Body of pancreas (tissue), 4 donors: ENCODE data around the gene NBPF15. TPM values are rescaled to one million over a fixed set of nuclear protein-coding genes. Genes with fewer than 3 reads are reported as not detected.
"Not testable (repeated sequence)": the region's sequence is repeated elsewhere in the genome, so short reads cannot be mapped to it uniquely, and the experiment has no call there.

Experiments
- ATAC-seq: fragments of 150-250 bp; one replicate; pipeline ENCODE4 v1.9.1; 2016
- DNase-seq, 4 donors: peaks; one replicate each; pipeline ENCODE4 v3.0.0-alpha.2; 2019
- H3K27ac ChIP-seq, 4 donors: fragments of 200-600 bp; sonication (generic); 1 replicate in 3 of 4; 2 replicates in 1 of 4; pipeline versions ENCODE4 v1.5.1 to v1.6.1; 2016 to 2019; ENCODE audit warnings: mild to moderate bottlenecking in 1 of 4, mixed read lengths in 1 of 4, moderate library complexity in 1 of 4
- H3K27me3 ChIP-seq, 2 donors: fragments of 200-600 bp; sonication (generic); one replicate each; pipeline ENCODE4 v1.6.0; 2016; ENCODE audit warnings: mild to moderate bottlenecking in 1 of 2
- H3K36me3 ChIP-seq, 2 donors: fragments of 200-600 bp; sonication (generic); replicated peaks in 1 of 2; 2 replicates each; pipeline ENCODE4 v1.5.1; 2016; ENCODE audit warnings: low read depth in 2 of 2; ENCODE audit not compliant: insufficient read depth in 1 of 2
- H3K4me1 ChIP-seq: fragments of 200-600 bp; sonication (generic); one replicate; pipeline ENCODE4 v1.6.0; 2016
- H3K4me3 ChIP-seq, 2 donors: fragments of 200-600 bp; sonication (generic); 1 replicate in 1 of 2; 2 replicates in 1 of 2; pipeline ENCODE4 v1.5.1; 2016 to 2019
- H3K9me3 ChIP-seq, 3 donors: fragments of 200-600 bp; sonication (generic); 1 replicate in 2 of 3; 2 replicates in 1 of 3; pipeline ENCODE4 v1.5.1; 2016
- POLR2A ChIP-seq, 3 donors: fragments of 450-650 bp; IDR thresholded peaks; one replicate each; pipeline ENCODE4 v1.6.1; 2016; ENCODE audit warnings: antibody characterized with exemption in 3 of 3, mild to moderate bottlenecking in 2 of 3
- whole genome bisulfite sequencing, 2 donors: methylation state at CpG; one replicate each; pipeline ENCODE4 v1.1.5; 2017; 5-methylcytosine and 5-hydroxymethylcytosine counted together
- intact Hi-C: fragments of 100-400 bp; cut with DNase I; formaldehyde crosslinking; loops from one replicate; pipeline ENCODE4 v1.15.1; 2023
- total RNA-seq, 2 donors: library from RNA; depleted of rRNA; stranded (reverse); fragments of >200 nt; gene quantifications; one replicate each; pipeline ENCODE4 v1.1.0, GENCODE V29; 2016

NBPF15 gene
- 10 to 100 TPM; 19.4 to 30.9 TPM for total RNA-seq

DNA sequence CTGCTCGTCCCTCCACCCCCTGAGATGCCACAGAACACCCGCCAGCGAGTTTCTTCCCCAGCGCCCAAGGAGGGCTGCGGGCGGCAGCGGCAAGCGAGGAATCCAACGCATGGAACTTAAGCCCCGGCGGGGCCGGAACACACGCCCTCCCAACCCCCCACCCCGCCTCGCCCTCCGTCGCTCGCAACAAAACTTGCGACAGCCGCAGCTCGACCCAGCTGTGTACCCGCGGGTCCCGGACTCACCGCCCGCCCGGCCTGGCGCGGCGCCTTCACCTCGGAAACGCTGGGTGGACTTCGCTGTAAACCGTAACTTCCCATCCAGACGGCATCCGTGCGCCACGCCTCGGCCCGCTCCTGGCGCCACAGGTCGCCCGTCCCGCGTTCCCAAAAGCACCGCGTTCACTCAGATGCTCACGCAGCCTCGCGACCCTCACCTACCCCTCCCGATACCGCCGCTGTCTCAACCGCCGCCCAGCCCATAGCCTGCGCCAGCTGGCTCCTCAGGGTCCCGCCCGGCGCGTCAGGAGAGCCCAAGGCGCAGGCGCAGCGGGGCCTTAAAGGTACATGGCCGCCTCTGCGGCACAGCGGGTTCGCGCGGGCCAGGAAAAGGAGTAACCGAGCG, at the start of gene NBPF15:
NBPF15 (minus strand) TSS at position 534 of the 624 bp plus-strand sequence. CDS start 21,666 bp downstream, outside the sequence.
- DNase-seq = peak; percentile 68 to 85 (median 75)
- WGBS, 2 donors = 0 to 1% methylated on average over 2 to 33 of the region's 71 CpGs
- H3K4me1 ChIP-seq, H3K9me3 ChIP-seq, H3K27me3 ChIP-seq, intact Hi-C loops, H3K36me3 ChIP-seq: not testable (repeated sequence)
- TF ChIP-seq POLR2A (IDR thresholded peaks at IDR 0.05) = peak in 2 of 3 donors; percentile 48 to 53
- H3K4me3 ChIP-seq = peak within 1 kb of the TSS; percentile 27 to 41
- H3K27ac ChIP-seq = peak within 1 kb of the TSS in 3 of 4 donors; percentile 12 to 53 (median 44)
- ATAC-seq = peak; percentile 93

DNA sequence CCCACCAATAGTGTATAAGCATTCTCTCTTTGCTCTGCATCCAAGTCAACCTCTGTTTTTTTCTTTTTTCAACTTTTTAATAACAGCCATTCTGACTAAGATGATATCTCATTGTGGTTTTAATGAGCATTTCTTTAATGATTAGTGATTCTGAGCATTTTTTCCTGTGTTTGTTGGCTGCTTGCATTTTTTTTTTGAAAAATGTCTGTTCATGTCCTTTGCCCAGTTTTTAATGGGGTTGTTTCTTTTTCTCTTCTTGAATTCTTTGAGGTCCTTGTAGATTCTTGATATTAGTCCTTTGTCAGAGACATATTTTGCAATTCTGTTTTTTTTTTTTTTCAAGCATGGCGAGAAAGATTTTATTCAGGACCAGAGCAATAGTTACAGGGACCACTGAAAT, 35.0 kb upstream of the NBPF15 start:
- WGBS, 2 donors = 73 to 89% methylated on average over 1 of the region's 1 CpG

DNA sequence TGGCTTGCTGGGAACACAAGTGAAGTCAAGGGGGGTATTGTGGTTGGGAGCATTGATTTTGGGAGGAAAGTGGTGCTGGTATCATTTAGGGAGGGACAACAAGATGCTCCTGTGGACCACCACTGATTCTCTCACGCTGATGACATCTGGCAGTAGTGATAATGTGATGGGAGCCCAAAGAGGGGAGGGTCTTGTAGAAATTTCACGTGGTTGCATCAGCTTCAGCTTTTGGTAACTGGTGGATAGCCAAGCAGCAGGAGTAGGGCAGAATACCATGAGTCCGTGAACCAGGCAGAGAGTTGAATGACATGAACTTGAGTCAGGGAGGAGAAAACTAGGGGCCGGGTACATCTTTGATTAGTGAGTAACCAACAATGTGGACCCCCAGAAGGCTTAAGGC, 32.7 kb upstream of the NBPF15 start:
- H3K4me3 ChIP-seq, H3K36me3 ChIP-seq, H3K9me3 ChIP-seq, DNase-seq, H3K27ac ChIP-seq, ATAC-seq, intact Hi-C loops, H3K4me1 ChIP-seq, H3K27me3 ChIP-seq: not testable (repeated sequence)
- 8% methylated on average over 3 of the region's 4 CpGs; no CpG with 5 or more reads in 1 of the 2 donors for WGBS, 2 donors

More for the DNA sequence above, 35.0 kb upstream of the NBPF15 start:
- H3K4me1 ChIP-seq, H3K27me3 ChIP-seq, H3K4me3 ChIP-seq, H3K9me3 ChIP-seq, intact Hi-C loops, H3K36me3 ChIP-seq, DNase-seq, H3K27ac ChIP-seq, ATAC-seq: not testable (repeated sequence)

- H3K27me3 ChIP-seq, H3K4me3 ChIP-seq, H3K36me3 ChIP-seq, H3K27ac ChIP-seq, H3K9me3 ChIP-seq, intact Hi-C loops, H3K4me1 ChIP-seq, DNase-seq, ATAC-seq: not testable (repeated sequence)
- WGBS, 2 donors = 0% methylated on average over 2 of the region's 18 CpGs; no CpG with 5 or more reads in 1 of the 2 donors
These were observed 28.9 kb upstream of the NBPF15 start for GRCh38 chr1:144490394-144490793.

GRCh38 chr1:144487002-144487401, 25.5 kb upstream of the NBPF15 start:
- H3K36me3 ChIP-seq, H3K4me3 ChIP-seq, ATAC-seq, H3K9me3 ChIP-seq, intact Hi-C loops, H3K27me3 ChIP-seq, DNase-seq, H3K27ac ChIP-seq, H3K4me1 ChIP-seq: not testable (repeated sequence)
- 11 to 16% methylated on average over 2 of the region's 2 CpGs for WGBS, 2 donors

DNA sequence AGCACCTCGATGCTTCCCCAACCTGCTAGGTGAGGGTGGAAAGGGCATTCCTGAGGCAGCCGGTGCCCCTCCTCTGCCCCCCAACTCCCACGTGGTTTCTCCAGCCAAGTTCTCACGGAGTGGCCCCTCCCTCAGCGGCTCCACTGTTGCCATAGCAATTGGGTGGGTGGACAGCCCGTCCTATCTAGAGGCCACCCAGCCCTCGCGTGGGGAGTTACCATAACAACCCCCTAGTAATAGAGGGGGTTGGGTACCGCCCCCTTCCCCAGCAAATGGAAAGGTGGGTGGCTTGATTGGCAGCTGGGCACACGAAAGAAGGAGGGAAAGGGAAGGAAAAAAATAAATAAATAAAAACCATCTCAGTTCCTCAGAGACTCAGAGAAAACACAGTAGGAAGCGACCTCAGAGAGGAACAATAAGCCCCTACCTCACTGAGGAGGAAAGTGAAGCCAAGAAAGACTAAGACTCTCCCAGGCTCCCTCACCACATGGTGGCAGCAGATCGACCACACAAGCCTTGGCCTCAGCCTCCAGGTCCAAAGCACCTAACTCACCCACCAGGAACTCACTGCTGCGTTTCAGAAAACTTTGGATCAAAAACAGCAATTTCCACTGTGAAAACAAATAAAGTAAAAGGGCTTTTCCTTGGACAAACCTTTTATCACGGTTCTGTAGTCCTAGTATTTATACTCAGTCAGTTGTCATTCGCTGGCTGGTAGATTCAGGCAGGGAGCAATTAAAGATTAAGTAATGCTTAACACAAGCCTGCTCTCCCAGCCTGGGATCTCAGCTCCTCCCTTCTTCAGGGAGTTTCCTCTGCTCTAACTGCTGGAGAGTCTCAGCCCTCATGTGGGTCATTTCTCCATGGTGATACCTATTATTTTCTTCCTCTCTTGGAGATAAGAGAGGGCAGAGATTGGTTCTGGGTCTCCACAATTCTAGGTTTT, 23.9 kb upstream of the NBPF15 start:
- H3K27me3 ChIP-seq, H3K36me3 ChIP-seq, ATAC-seq, H3K4me1 ChIP-seq, H3K9me3 ChIP-seq, H3K4me3 ChIP-seq, H3K27ac ChIP-seq, DNase-seq, intact Hi-C loops: not testable (repeated sequence)
- WGBS, 2 donors = 6 to 14% methylated on average over 6 of the region's 15 CpGs

DNA sequence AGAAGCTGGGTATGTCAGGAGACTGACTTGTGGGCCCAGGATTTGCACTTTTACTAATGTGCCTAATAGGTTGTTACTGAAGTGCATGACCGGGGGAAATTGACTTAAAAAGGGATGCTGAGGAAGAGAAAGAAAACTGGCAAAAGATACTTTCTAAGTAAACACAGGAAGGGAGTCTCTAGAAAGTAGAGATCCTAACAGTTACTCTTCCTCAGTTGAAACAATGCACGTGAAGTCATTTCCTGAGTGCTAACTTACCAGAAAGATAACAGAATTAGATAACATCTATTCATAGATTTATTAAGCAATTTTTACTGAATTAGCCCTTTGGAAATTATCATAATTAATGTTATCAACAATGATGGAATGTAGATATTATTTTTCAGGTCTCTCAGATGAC, 12.4 kb upstream of the NBPF15 start:
- no CpG with 5 or more reads among the region's 2 CpGs for WGBS, 2 donors
- intact Hi-C loops = not testable (repeated sequence)

GRCh38 chr1:144471434-144471833, 10.0 kb upstream of the NBPF15 start:
- H3K9me3 ChIP-seq, ATAC-seq, H3K27ac ChIP-seq, H3K27me3 ChIP-seq, H3K4me1 ChIP-seq, H3K4me3 ChIP-seq, DNase-seq, intact Hi-C loops, H3K36me3 ChIP-seq: not testable (repeated sequence)
- WGBS, 2 donors = 63 to 77% methylated on average over 2 to 3 of the region's 4 CpGs

More for the DNA sequence above, 12.4 kb upstream of the NBPF15 start:
- not testable (repeated sequence) for H3K9me3 ChIP-seq, H3K27me3 ChIP-seq, H3K4me3 ChIP-seq, H3K36me3 ChIP-seq, H3K4me1 ChIP-seq, H3K27ac ChIP-seq, DNase-seq, ATAC-seq

GRCh38 chr1:144461778-144462177, 309 bp upstream of the NBPF15 start:
- ATAC-seq, intact Hi-C loops, H3K4me3 ChIP-seq, H3K36me3 ChIP-seq, H3K4me1 ChIP-seq, DNase-seq, H3K9me3 ChIP-seq, H3K27ac ChIP-seq, H3K27me3 ChIP-seq: not testable (repeated sequence)
- no CpG with 5 or more reads among the region's 17 CpGs for WGBS, 2 donors

DNA sequence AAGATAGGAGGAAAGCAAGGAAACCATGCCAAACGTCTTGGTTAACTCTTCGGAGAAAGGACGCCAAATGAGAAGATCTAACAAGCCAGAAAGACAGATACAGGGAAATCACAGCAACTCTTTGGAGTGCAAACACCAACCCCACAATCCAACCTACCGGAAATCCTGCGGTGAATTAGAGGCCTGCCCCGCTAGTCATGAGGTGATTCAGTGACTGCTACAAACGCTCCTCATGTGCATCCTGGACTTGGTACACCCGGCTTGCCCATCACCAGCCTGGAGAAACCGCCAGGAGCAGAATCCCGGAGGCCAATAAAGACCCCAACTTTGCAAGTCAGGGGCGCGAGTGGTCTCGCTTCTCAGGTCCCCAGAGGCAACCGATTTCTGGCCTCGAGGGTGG, 783 bp downstream of the NBPF15 start:
- H3K36me3 ChIP-seq, H3K27me3 ChIP-seq, H3K9me3 ChIP-seq, intact Hi-C loops, H3K4me1 ChIP-seq, H3K27ac ChIP-seq: not testable (repeated sequence)
- DNase-seq (peak in 2 of 4 donors; percentile 5 to 19), ATAC-seq (peak; percentile 55)
- H3K4me3 ChIP-seq = peak overlapping the region; percentile 27 to 41
- WGBS, 2 donors = 0% methylated on average over 2 of the region's 15 CpGs; no CpG with 5 or more reads in 1 of the 2 donors

- WGBS, 2 donors = 94 to 95% methylated on average over 10 to 15 of the region's 18 CpGs
- H3K36me3 ChIP-seq, H3K27ac ChIP-seq, intact Hi-C loops, H3K4me1 ChIP-seq, H3K9me3 ChIP-seq, H3K4me3 ChIP-seq, DNase-seq, H3K27me3 ChIP-seq, ATAC-seq: not testable (repeated sequence)
These were observed 19.1 kb downstream of the NBPF15 start for GRCh38 chr1:144442402-144442801.
